Stomach (tissue), 4 donors: Measurements from ENCODE around the gene RABL6.

Source experiments
- EP300 ChIP-seq: sonication (generic); formaldehyde crosslinking; IDR thresholded peaks from one replicate; pipeline ENCODE4 v1.6.1; 2017; ENCODE audit warnings: antibody characterized with exemption
- POLR2A ChIP-seq, 4 donors: fragments of 450-650 bp; IDR thresholded peaks; one replicate each; pipeline ENCODE4 v1.6.1; 2016; ENCODE audit warnings: antibody characterized with exemption in 4 of 4, control low read depth in 2 of 4, mild to moderate bottlenecking in 1 of 4, moderate library complexity in 1 of 4
- POLR2AphosphoS5 ChIP-seq, 3 donors: sonication (generic); formaldehyde crosslinking; IDR thresholded peaks; one replicate each; pipeline ENCODE4 v1.6.1; 2016; ENCODE audit warnings: antibody characterized with exemption in 3 of 3
- TF ChIP-seq, protein P1 (sequence below), 7 experiments: fragments of 450-650 bp in 4 of 7; fragments of 200-600 bp in 3 of 7; sonication (generic) in 3 of 7; IDR thresholded peaks; one replicate each; pipeline ENCODE4 v1.5.1; 2016 to 2019; ENCODE audit warnings: antibody characterized with exemption in 7 of 7, control low read depth in 2 of 7, mild to moderate bottlenecking in 1 of 7

DNA sequence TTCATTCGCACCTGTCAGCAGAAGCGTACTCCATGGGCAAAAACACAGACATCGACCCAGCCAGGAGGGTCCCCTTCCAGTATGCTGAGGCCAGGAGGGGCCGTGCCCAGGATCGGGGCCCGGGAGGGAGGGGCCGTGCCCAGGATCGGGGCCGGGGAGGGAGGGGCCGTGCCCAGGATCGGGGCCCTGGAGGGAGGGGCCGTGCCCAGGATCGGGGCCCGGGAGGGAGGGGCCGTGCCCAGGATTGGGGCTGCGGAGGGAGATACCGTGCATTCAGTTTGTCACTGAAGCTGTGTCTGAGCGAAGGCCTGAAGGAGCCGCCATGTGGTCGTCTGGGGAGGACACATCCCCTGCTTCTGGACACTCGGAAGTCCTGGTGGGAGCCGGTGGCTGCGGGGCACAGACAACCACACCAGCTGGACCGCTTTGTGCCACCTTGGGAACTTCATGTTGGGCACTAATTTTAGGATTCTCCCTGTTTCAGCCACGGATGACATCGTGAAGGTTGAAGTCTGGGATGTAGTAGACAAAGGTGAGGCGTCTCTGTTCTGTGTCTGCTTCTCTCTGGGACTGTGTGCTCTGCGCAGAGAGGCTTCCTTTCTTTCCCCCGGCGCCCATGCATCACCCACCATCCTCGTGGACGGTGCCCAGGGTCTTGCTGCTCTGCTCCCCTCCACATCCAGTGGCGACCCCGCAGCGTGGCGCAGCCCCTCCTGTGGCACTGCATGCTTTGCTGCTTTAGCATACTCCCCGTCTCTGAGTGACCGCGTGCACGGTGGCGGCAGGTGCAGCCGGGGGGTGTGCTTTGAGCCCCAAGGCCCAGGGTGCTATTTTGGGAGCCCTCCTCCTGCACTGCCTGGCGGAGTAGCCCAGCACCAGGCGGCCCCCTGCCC lies 17.8 kb downstream of the RABL6 start:
- TF ChIP-seq, protein P1, sequence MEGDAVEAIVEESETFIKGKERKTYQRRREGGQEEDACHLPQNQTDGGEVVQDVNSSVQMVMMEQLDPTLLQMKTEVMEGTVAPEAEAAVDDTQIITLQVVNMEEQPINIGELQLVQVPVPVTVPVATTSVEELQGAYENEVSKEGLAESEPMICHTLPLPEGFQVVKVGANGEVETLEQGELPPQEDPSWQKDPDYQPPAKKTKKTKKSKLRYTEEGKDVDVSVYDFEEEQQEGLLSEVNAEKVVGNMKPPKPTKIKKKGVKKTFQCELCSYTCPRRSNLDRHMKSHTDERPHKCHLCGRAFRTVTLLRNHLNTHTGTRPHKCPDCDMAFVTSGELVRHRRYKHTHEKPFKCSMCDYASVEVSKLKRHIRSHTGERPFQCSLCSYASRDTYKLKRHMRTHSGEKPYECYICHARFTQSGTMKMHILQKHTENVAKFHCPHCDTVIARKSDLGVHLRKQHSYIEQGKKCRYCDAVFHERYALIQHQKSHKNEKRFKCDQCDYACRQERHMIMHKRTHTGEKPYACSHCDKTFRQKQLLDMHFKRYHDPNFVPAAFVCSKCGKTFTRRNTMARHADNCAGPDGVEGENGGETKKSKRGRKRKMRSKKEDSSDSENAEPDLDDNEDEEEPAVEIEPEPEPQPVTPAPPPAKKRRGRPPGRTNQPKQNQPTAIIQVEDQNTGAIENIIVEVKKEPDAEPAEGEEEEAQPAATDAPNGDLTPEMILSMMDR (IDR thresholded peaks at IDR 0.05): no peak
- TF ChIP-seq POLR2A (IDR thresholded peaks at IDR 0.05): no peak
- no peak for TF ChIP-seq POLR2AphosphoS5 (IDR thresholded peaks at IDR 0.05)
- no peak for TF ChIP-seq EP300
